Esophagus (tissue), 2 donors: ENCODE measurements around the gene EIF4G1. TPM values are rescaled to one million over a fixed set of nuclear protein-coding genes. Genes with fewer than 3 reads are reported as not detected.

Experiments used
- H3K27ac ChIP-seq, 2 donors: one replicate each; pipeline ENCODE4 v1.5.1; 2013; ENCODE audit warnings: low read depth in 2 of 2, mild to moderate bottlenecking in 2 of 2, inconsistent platforms in 1 of 2, low read length in 1 of 2, moderate library complexity in 1 of 2
- H3K27me3 ChIP-seq, 2 donors: one replicate each; pipeline ENCODE4 v1.6.1; 2013; ENCODE audit warnings: low read length in 2 of 2, control low read depth in 1 of 2, mild to moderate bottlenecking in 1 of 2; ENCODE audit not compliant: insufficient read depth in 2 of 2, control insufficient read depth in 1 of 2
- H3K36me3 ChIP-seq, 2 donors: one replicate each; pipeline ENCODE4 v1.6.1; 2013; ENCODE audit warnings: low read length in 1 of 2; ENCODE audit not compliant: control insufficient read depth in 2 of 2, insufficient read depth in 2 of 2
- H3K4me1 ChIP-seq, 2 donors: one replicate each; pipeline ENCODE4 v1.6.1; 2013; ENCODE audit warnings: low read length in 1 of 2; ENCODE audit not compliant: control insufficient read depth in 2 of 2, insufficient read depth in 2 of 2
- H3K4me3 ChIP-seq, 2 donors: one replicate each; pipeline ENCODE4 v1.5.1; 2013; ENCODE audit warnings: low read length in 2 of 2, mild to moderate bottlenecking in 2 of 2, low read depth in 1 of 2, moderate library complexity in 1 of 2
- H3K9me3 ChIP-seq, 2 donors: one replicate each; pipeline ENCODE4 v1.6.1; 2013; ENCODE audit warnings: mild to moderate bottlenecking in 2 of 2, low read depth in 1 of 2, low read length in 1 of 2, moderate library complexity in 1 of 2; ENCODE audit not compliant: control insufficient read depth in 2 of 2, insufficient read depth in 1 of 2
- WGBS, 2 donors: extraction: QIAGEN DNeasy Blood & Tissue Kit; methylation state at CpG; one replicate each; pipeline ENCODE4 v1.1.7; 2013; 5-methylcytosine and 5-hydroxymethylcytosine counted together
- polyA plus RNA-seq, 2 donors: library from polyadenylated mRNA; stranded (reverse); fragments of 200-250 nt; gene quantifications; one replicate each; pipeline ENCODE4 v1.2.3, GENCODE V29; 2013
- donor health status: healthy with polysubstance abuse.
- donor health status: Bipolar disorder and iron deficiency.

EIF4G1 gene
- polyA plus RNA-seq, 2 donors, result 222 to 257 TPM

GRCh38 chr3:184360070-184360928, 45.9 kb downstream of the EIF4G1 start:
- Histone ChIP-seq H3K27ac (no peak overlapping the region), H3K9me3 (no peaks in the 10 kb centered on the region), H3K27me3 (no peaks in the 10 kb centered on the region), H3K4me3 (peak overlapping the region; percentile 74 to 79), H3K36me3 (peaks cover 0 to 4% of the 10 kb centered on the region in 2 donors), H3K4me1 (peaks cover 0 to 6% of the 10 kb centered on the region in 2 donors)
- 57 to 63% methylated on average over 11 to 12 of the region's 12 CpGs for WGBS, 2 donors

DNA sequence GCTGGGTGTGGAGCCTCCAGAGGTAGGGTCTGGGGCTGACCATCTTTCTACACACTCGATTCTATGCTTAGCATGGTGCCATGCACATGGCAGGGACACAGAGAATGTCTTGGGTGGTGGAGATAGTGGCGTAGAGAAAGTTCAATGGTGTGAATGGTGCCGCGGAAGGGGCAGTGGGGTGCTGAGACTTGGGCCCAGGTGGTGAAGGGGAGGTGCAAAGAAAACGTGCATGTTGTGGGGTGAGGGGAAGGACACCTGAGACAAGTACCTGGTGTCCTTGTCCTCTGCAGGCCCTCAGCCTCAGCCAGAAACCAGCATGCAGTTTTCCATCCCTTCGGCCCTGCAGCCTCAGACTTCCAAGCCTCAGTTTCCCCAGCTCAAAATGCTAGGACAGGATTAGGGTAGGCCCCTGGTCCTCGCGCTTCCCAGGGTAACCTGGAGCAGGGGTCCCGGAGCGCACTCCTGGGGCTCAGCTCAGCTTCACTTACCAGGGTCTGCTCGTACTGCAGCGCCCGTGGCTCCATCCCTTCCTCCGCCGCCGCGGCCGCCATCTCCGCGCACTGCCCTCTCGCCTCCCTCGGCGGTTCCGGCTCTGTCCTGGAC, 46.6 kb downstream of the EIF4G1 start:
- 7 to 8% methylated on average over 24 of the region's 24 CpGs for WGBS, 2 donors

DNA sequence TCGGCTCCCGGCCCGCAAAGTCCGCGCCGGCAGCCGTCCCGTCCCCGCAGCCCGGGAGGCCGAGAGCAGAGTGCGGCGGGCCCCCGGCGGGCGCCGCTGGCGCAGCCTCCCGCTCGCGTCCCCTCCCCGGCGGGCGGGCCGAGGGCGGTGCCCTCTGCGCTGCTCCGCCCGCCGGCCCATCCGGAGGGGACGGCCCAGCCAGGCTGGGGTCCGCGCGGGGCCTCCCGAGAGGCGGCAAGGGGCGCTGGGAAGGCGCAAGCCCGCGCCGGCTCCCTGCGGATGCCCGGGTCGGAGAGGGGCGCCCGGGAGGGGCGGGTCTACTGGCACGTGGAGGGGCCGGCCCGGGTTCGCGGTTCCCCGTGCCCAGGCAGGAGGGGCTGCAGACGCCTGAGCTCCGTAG, 47.1 kb downstream of the EIF4G1 start, which contains the start of the genes CLCN2 and POLR2H:
TSS of gene CLCN2 (minus strand) at position 74 of the 400 bp plus-strand sequence. CDS start 126 bp downstream, outside the sequence.
TSS of gene POLR2H (plus strand) at position 179 of the 400 bp plus-strand sequence. CDS start 1,783 bp downstream, outside the sequence.
- Histone ChIP-seq H3K36me3 (peaks cover 0 to 3% of the 10 kb centered on the region in 2 donors), H3K27ac (peak within 1 kb of the TSS; percentile 99), H3K4me3 (peak within 1 kb of the TSS; percentile 74 to 79), H3K9me3 (no peaks in the 10 kb centered on the region), H3K4me1 (peaks cover 0 to 6% of the 10 kb centered on the region in 2 donors), H3K27me3 (no peaks in the 10 kb centered on the region)
- WGBS, 2 donors, result 0% methylated on average over 33 to 56 of the region's 56 CpGs

More for the DNA sequence above, 46.6 kb downstream of the EIF4G1 start:
- peak overlapping the region; percentile 74 to 79 for H3K4me3 ChIP-seq
- H3K36me3 ChIP-seq, result peaks cover 0 to 3% of the 10 kb centered on the region in 2 donors
- peak overlapping the region; percentile 99 for H3K27ac ChIP-seq
- no peaks in the 10 kb centered on the region for H3K27me3 ChIP-seq
- H3K9me3 ChIP-seq, result no peaks in the 10 kb centered on the region
- H3K4me1 ChIP-seq, result peaks cover 0 to 6% of the 10 kb centered on the region in 2 donors

GRCh38 chr3:184361932-184362667, 47.7 kb downstream of the EIF4G1 start:
- Histone ChIP-seq H3K4me1 (peaks cover 0 to 6% of the 10 kb centered on the region in 2 donors), H3K4me3 (peak overlapping the region; percentile 74 to 79), H3K9me3 (no peaks in the 10 kb centered on the region), H3K27me3 (no peaks in the 10 kb centered on the region), H3K36me3 (peaks cover 0 to 6% of the 10 kb centered on the region in 2 donors), H3K27ac (peak overlapping the region; percentile 99)
- 0% methylated on average over 38 of the region's 38 CpGs for WGBS, 2 donors

GRCh38 chr3:184362668-184363546, 48.5 kb downstream of the EIF4G1 start:
- Histone ChIP-seq H3K36me3 (peaks cover 0 to 5% of the 10 kb centered on the region in 2 donors), H3K9me3 (no peaks in the 10 kb centered on the region), H3K27me3 (no peaks in the 10 kb centered on the region), H3K27ac (peak overlapping the region; percentile 99), H3K4me3 (peak overlapping the region; percentile 74 to 79), H3K4me1 (peaks cover 0 to 6% of the 10 kb centered on the region in 2 donors)
- 1% methylated on average over 59 to 68 of the region's 68 CpGs for WGBS, 2 donors

GRCh38 chr3:184366619-184367289, 52.3 kb downstream of the EIF4G1 start:
- Histone ChIP-seq H3K4me3 (no peak overlapping the region), H3K4me1 (peaks cover 0 to 2% of the 10 kb centered on the region in 2 donors), H3K27ac (no peak overlapping the region), H3K36me3 (peaks cover 0 to 13% of the 10 kb centered on the region in 2 donors), H3K27me3 (no peaks in the 10 kb centered on the region), H3K9me3 (no peaks in the 10 kb centered on the region)
- whole genome bisulfite sequencing, 2 donors, result 78 to 87% methylated on average over 5 of the region's 5 CpGs

DNA sequence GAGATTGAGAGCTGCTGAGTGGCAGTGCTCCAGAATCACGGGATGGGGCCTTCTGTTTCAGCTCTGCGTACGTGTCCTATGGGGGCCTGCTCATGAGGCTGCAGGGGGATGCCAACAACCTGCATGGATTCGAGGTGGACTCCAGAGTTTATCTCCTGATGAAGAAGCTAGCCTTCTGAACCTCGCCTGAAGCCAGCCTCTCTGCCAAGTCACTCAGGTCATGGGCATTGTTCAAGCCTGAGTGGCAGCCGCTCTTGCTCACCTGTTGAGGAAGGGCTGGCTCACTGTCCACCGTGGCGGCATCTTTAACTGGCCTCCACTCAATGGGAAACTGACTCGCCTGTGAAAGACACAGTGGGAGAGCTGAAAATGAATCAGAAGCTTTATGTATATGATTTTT, 53.7 kb downstream of the EIF4G1 start:
- peaks cover 0 to 2% of the 10 kb centered on the region in 2 donors for H3K4me1 ChIP-seq
- H3K4me3 ChIP-seq, result no peak overlapping the region
- H3K27me3 ChIP-seq, result no peaks in the 10 kb centered on the region
- peaks cover 0 to 13% of the 10 kb centered on the region in 2 donors for H3K36me3 ChIP-seq
- H3K27ac ChIP-seq, result no peak overlapping the region
- 79 to 87% methylated on average over 9 of the region's 9 CpGs for WGBS, 2 donors
- no peaks in the 10 kb centered on the region for H3K9me3 ChIP-seq

DNA sequence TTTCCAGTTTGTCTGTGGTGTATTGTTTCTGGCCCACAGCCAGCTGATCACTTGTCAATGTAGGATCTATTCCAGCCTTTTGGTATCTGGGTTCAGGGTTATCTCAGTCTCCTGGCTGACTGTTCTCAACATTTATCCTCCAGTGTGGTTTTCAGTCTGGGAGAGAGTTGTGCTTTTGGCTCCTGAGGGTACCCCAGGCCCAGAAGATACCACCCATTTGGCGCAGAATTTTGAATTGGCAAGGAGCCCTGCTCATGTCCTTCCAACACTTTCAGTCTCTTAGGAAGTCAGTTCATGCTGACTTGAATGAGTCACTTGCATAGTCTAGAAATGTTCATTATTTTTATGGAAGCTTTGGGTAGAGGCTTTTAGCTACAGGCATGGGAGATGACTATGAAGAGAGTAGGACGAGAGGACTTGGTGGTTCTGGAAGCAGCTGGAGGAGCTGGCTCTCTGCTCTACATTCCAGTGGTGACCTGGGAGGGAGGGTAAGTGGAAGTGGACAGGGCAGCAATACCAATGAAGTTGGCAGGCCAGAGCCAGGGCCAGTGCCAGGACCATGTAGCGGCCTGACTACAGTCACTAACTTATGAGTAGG, 54.3 kb downstream of the EIF4G1 start:
- WGBS, 2 donors, result 51 to 60% methylated on average over 3 of the region's 3 CpGs
- H3K27ac ChIP-seq, result peak overlapping the region in 1 of 2 donors; percentile 33
- H3K36me3 ChIP-seq, result peaks cover 0 to 13% of the 10 kb centered on the region in 2 donors

More for the DNA sequence above, 54.3 kb downstream of the EIF4G1 start:
- Histone ChIP-seq H3K4me3 (no peak overlapping the region), H3K27me3 (no peaks in the 10 kb centered on the region), H3K9me3 (no peaks in the 10 kb centered on the region), H3K4me1 (peaks cover 0 to 2% of the 10 kb centered on the region in 2 donors)
